Frontal cortex (tissue), 4 donors: ENCODE results near the gene KRTAP9-4. TPM values are rescaled to one million over a fixed set of nuclear protein-coding genes. Genes with fewer than 3 reads are reported as not detected.
"Not testable (repeated sequence)": the region's sequence is repeated elsewhere in the genome, so short reads cannot be mapped to it uniquely, and the experiment has no call there.

Experiments used
- DNase-seq, 2 donors: peaks; one replicate each; pipeline ENCODE4 v3.0.0; 2012; ENCODE audit warnings: low spot score in 2 of 2
- FAIRE-seq: peaks from 2 replicates; lab custom pipeline; 2012; peaks lifted over from hg19 to GRCh38; lab: Jason Lieb, UNC
- small RNA-seq: library from RNA; depleted of rRNA; stranded (forward); fragments of <200 nt; gene quantifications from one replicate; pipeline ENCODE3, GENCODE V24; 2014
- total RNA-seq: library from RNA; depleted of rRNA; stranded (reverse); fragments of >200 nt; gene quantifications from one replicate; pipeline ENCODE4 v1.2.3, GENCODE V29; 2014
- donor health status: control.
- donor health status: control.
- donor health status: control.

The KRTAP9-4 gene
- total RNA-seq, 1 donor from 2014 or later: not detected

DNA sequence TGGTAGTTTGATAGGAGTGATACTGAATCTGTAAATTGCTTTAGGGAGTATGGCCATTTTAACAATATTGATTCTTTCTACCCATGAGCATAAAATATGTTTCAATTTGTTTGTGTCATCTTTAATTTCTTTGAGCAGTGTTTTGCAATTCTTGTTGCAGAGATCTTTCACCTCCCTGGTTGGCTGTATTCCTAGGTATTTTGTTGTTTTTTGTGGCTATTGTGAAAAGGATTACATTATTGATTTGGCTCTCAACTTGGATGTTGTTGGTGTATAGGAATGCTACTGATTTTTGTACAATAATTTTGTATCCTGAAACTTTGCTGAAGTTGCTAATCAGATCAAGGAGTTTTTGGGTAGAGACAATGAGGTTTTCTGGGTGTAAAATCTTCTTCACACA, 8.9 kb downstream of the KRTAP9-4 start:
- FAIRE-seq (no peak), DNase-seq (no peak)

DNA sequence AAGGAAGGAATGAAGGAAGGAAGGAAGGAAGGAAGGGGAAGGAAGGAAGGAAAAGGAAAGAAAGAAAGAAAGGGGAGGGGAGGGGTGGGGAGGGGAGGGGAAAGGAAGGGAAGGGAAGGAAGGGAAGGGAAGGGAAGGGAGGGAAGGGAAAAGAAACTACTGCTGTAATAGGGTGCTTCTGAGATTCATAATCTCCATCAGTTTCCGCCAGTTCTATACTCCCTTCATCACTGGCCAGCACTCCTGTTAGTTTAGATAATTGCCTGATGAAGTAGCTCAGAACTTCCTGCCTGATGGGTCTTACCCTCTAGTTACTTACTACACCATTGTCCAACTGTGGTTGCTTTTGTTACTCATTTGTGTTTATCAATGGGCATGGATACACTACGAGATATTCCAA, 13.7 kb downstream of the KRTAP9-4 start:
- no peak for FAIRE-seq

DNA sequence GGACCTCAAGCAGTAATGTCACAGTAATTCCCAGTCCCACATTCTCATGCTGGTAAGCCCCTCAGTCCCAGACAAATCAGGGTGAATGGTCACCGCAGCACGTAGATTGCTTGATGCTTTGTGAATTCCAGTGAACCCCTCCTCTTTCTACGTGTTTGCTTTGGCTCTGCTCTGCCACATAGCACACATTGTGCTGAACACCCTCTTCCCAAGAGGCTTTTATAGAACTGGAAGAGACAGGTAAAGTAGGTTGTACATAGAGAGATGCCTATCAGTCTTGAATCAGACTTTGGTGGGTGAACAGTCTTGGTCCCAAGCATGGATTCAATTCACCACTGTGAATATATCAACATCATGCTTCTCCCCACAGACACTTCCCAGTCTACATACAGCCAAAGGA, 15.1 kb downstream of the KRTAP9-4 start:
- no peak for DNase-seq

More for the DNA sequence above, 13.7 kb downstream of the KRTAP9-4 start:
- no peak for DNase-seq

DNA sequence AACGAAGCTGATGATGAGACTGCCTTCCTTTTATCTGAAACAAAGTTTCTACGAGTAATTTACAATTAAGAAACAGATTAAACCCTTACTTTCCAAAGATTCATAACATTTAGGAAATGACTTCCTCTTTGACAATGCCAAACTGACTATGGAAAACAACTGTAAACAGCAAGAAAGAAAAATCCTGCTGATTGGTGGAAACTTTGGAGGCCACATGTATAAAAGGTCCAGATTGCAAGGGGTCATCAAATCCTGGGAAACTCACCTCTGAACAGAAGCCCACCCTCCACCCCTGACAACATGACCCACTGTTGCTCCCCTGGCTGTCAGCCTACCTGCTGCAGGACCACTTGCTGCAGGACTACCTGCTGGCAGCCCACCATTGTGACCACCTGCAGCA, 15.6 kb downstream of the KRTAP9-4 start, which contains the start of gene KRTAP9-6:
Gene KRTAP9-6 (plus strand): TSS at position 301 of the 400 bp plus-strand sequence. CDS start 0 bp downstream, at position 301.
- FAIRE-seq (no peak), DNase-seq (no peak)

More for the DNA sequence above, 15.1 kb downstream of the KRTAP9-4 start:
- FAIRE-seq: no peak

DNA sequence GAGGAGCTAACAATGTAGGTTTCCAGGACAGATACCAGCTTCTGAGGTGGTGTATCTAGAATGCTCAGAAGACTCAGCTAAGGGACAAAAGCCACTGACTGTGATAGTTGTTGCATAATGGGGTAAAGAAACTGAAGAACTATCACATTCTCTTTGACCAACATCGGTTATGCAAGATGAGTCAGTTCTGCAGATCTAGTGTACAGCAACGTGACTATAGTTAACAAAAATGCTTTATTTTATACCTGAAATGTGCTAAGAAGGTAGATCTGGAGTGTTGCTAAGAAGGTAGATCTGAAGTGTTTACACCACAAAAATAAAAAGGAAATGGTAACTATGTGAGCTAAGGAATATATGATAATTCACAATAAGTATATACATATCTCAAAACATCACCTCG, 18.2 kb downstream of the KRTAP9-4 start:
- DNase-seq: no peak
- no peak for FAIRE-seq

DNA sequence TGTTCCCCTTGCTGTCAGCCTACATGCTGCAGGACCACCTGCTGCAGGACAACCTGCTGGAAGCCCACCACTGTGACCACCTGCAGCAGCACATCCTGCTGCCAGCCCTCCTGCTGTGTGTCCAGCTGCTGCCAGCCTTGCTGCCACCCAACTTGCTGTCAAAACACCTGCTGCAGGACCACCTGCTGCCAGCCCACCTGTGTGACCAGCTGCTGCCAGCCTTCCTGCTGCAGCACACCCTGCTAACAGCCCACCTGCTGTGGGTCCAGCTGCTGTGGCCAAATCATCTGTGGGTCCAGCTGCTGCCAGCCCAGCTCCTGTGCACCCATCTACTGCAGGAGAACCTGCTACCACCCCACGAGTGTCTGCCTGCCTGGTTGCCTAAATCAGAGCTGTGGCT, 21.8 kb downstream of the KRTAP9-4 start:
- not testable (repeated sequence) for FAIRE-seq, DNase-seq

DNA sequence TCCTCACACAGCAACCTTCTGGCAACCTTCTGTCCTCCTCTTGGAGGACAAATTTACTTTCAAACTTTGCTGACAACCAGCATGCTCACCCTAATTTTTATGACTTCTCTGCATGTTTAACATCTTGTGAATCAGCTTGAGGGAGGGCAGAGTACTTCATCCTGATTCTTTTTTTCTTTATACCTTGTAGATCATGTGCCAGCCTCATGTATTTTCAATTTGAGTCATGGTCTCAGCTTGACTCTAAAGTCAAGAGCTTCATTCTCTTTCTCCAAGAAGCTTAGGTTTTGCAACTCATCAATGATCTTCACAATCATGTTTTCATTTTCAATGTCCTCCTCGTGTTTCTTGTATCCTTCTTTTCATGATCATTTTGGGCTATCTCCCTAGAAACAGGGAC, 22.4 kb downstream of the KRTAP9-4 start:
- FAIRE-seq (no peak), DNase-seq (no peak)

DNA sequence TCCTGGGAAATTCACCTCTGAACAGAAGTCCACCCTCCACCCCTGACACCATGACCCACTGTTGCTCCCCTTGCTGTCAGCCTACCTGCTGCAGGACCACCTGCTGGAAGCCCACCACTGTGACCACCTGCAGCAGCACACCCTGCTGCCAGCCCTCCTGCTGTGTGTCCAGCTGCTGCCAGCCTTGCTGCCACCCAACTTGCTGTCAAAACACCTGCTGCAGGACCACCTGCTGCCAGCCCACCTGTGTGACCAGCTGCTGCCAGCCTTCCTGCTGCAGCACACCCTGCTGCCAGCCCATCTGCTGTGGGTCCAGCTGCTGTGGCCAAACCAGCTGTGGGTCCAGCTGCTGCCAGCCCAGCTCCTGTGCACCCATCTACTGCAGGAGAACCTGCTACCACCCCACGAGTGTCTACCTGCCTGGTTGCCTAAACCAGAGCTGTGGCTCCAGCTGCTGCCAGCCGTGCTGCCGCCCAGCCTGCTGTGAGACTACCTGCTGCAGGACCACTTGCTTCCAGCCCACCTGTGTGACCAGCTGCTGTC, 26.2 kb downstream of the KRTAP9-4 start, which contains the start of gene KRTAP9-7:
Gene KRTAP9-7 (plus strand): TSS at position 51 of the 543 bp plus-strand sequence. CDS start 0 bp downstream, at position 51.
- not testable (repeated sequence) for FAIRE-seq, DNase-seq

DNA sequence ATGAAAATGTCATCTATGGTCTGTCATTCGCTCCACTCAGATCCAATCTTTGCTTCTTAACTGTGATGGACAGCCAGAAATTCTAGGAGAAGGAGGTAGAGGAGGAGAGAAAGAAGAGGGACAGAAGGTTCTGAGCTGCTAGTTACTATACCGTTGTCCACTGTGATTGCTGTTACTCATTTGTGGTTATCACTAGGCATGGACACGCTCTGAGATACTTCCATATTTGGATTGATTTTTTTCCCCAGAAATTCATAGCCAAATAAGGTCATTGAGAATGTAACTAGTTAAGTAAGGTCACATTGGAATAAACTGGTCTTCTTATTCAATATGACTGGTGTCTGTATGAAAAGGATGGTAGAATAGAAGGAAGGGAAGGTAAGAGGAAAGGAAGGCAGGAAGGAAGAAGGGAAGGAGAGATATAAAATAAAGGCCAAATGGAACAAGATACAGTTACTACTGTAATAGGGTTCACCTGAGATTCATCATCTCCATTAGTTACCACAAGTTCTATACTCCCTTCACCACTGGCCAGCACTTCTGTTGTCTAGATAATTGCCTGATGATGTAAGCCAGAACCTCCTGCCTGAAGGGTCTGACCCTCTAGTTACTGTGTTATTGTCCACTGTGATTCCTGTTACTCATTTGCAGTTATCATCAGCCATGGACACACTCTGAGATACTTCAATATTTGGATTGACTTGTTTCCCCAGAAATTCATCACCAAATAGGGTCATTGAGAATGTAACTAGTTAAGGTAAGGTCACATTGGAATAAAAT, 28.9 kb downstream of the KRTAP9-4 start:
- FAIRE-seq (no peak), DNase-seq (no peak)

DNA sequence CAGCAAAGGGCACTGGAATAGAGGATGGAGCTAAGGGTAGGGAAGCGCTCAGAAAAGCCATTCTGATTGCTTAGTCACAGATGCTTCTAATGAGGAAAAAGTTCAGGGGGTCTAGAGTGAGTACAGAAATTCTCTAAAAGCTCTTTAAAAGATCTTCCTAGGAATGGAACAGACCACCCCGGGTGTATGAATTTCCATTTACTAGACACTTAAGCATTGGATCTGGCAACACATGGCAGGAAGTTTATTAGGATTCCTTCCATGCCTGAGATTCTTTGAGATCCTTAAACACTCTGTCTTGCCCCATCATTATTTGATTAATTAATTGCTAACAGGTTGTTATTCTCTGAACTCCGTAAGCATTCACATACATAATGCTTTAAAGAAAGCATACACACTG, 34.6 kb downstream of the KRTAP9-4 start:
- DNase-seq (no peak), FAIRE-seq (no peak)

DNA sequence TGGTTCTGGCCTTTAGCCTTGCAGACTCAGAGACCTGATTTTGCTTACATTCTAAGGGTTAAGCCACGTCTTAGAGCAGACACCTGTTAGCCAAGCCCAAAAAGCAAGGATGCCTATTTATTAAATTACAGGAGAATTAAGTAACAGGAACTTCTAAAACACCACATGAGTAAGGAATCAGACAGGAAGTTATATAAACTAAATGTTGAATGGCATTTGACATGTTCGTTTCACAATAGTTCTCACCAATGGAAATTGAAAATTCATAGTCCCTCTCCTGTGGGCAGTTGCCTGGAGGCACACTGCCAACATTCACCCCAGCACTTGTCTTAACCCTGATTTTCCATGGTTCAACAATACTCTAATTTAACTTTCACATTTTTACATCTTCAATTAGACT, 35.1 kb downstream of the KRTAP9-4 start:
- FAIRE-seq (no peak), DNase-seq (no peak)

DNA sequence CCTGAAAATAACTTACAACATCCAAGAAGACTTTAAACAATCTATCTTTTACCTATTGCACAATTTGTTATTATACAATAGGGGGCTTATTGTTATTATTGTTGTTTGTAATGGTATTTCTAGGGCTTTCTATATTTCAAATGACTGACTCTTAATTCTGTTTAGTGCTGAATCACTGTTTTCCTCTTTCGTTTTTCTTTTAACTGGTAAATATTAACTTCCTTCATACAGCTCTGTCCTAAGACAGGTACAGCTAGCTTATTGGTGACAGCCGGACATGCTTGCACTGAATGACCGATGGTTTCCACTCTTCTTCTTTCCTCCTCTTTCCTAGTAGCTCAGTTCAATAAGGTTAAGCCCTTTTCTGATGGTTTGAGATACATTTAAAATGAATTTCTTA, 37.6 kb downstream of the KRTAP9-4 start:
- no peak for FAIRE-seq
- DNase-seq: no peak

DNA sequence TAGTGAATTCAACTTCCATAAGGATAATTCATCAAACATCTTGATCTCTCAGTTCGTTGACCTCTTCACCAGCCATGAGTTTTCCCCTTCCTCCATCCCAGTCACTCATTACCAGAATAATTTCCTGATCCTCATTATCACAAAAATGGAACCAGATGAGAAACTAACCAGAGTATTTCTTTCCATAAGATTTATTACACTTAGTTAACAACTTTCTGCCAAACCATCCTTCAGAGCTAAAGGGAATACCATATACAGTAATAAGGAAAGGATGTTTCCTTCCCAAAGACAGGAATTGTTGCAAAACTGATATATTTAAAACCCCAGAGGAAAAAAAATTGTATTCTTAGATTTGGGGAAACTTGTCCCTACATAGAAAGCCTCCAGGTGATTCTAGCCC, 44.5 kb downstream of the KRTAP9-4 start:
- DNase-seq (no peak), FAIRE-seq (no peak)

DNA sequence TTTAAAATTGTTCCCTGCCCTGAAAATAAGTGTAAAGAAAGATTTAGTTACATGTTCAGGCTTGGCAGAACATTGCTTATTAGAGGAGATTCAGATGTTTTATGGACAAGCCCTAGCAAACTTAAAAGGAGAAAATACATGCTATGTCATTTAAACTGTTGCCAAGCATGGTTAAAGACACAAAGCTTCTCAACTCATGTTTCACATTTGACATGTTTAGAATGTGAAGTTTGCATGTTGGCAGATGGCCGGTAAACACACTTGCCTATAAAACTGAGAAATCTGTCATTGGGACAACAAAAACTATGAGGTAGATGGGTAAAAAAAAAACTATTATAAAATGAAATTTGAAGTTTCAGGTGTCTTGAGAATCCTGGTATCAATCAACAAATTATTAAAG, 47.4 kb downstream of the KRTAP9-4 start:
- no peak for DNase-seq
- no peak for FAIRE-seq

DNA sequence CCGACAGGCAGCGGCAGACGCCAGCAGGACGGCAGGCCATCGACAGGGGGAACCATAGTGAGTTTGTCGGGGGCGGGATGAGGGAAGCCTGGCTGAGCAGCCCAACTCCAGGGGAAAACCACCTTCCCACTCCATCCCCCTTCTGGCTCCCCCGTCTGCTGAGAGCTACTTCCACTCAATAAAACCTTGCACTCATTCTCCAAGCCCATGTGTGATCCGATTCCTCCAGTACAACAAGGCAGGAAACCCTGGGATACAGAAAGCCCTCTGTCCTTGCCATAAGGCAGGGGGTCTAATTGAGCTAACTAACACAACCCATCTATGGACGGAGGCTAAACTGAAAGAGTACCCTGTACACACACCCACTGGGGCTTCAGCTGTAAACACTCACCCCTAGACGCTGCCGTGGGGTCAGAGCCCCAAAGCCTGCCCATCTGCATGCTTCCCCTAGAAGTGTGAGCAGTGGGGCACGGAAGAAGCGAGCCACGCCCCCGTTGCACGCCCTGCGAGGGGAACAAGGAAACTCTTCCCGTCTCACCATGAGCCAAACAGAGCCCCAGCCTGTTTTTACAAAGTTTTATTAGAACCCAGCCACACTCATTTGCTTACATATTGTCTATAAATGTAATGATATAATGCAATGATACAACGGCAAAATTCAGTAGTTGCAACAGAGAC, 49.1 kb downstream of the KRTAP9-4 start:
- FAIRE-seq: no peak

More for the DNA sequence above, 49.1 kb downstream of the KRTAP9-4 start:
- DNase-seq: no peak

Small RNA genes within 50 kb of the gene (small RNA-seq; reads per million reads assigned to genes)
- not detected for gene KRTAP9-10P

Other genes starting within 250 kb of the KRTAP9-4 start
- not detected for gene KRTAP3-2, start 249.8 kb upstream of the KRTAP9-4 start, total RNA-seq
- not detected for gene KRTAP3-1, start 240.6 kb upstream of the KRTAP9-4 start, total RNA-seq
- not detected for gene KRTAP1-5, start 222.5 kb upstream of the KRTAP9-4 start, total RNA-seq
- not detected for gene KRTAP1-4, start 219.5 kb upstream of the KRTAP9-4 start, total RNA-seq
- gene KRTAP1-3, start 214.8 kb upstream of the KRTAP9-4 start, total RNA-seq: not detected
- gene KRTAP1-1, start 208.2 kb upstream of the KRTAP9-4 start, total RNA-seq: not detected
- not detected for gene KRTAP2-1, start 202.4 kb upstream of the KRTAP9-4 start, total RNA-seq
- gene KRTAP2-2, start 194.5 kb upstream of the KRTAP9-4 start, total RNA-seq: not detected
- not detected for gene KRTAP2-3, start 189.6 kb upstream of the KRTAP9-4 start, total RNA-seq
- gene KRTAP2-4, start 183.8 kb upstream of the KRTAP9-4 start, total RNA-seq: not detected
- not detected for gene KRTAP4-7, start 165.5 kb upstream of the KRTAP9-4 start, total RNA-seq
- gene KRTAP4-8, start 151.5 kb upstream of the KRTAP9-4 start, total RNA-seq: not detected
- not detected for gene KRTAP4-16, start 147.5 kb upstream of the KRTAP9-4 start, total RNA-seq
- gene KRTAP4-9, start 144.3 kb upstream of the KRTAP9-4 start, total RNA-seq: not detected
- not detected for gene KRTAP4-11, start 131.3 kb upstream of the KRTAP9-4 start, total RNA-seq
- gene KRTAP4-12, start 125.5 kb upstream of the KRTAP9-4 start, total RNA-seq: not detected
- not detected for gene KRTAP4-6, start 109.1 kb upstream of the KRTAP9-4 start, total RNA-seq
- not detected for gene KRTAP4-5, start 99.9 kb upstream of the KRTAP9-4 start, total RNA-seq
- not detected for gene KRTAP4-4, start 88.9 kb upstream of the KRTAP9-4 start, total RNA-seq
- gene KRTAP4-3, start 81.5 kb upstream of the KRTAP9-4 start, total RNA-seq: not detected
- gene KRTAP4-2, start 71.5 kb upstream of the KRTAP9-4 start, total RNA-seq: not detected
- gene KRTAP4-1, start 64.8 kb upstream of the KRTAP9-4 start, total RNA-seq: not detected
- not detected for gene KRTAP9-1, start 59.8 kb upstream of the KRTAP9-4 start, total RNA-seq
- gene KRTAP9-2, start 23.0 kb upstream of the KRTAP9-4 start, total RNA-seq: not detected
- gene KRTAP9-3, start 17.2 kb upstream of the KRTAP9-4 start, total RNA-seq: not detected
- not detected for gene KRTAP9-8, start 11.7 kb upstream of the KRTAP9-4 start, total RNA-seq
- not detected for gene KRTAP9-9, start 5.7 kb downstream of the KRTAP9-4 start, total RNA-seq
- gene KRTAP9-6, start 15.7 kb downstream of the KRTAP9-4 start, total RNA-seq: not detected
- not detected for gene KRTAP9-7, start 26.0 kb downstream of the KRTAP9-4 start, total RNA-seq
- gene KRTAP29-1, start 53.2 kb downstream of the KRTAP9-4 start, total RNA-seq: not detected
- gene KRTAP16-1, start 59.6 kb downstream of the KRTAP9-4 start, total RNA-seq: not detected
- not detected for gene KRTAP17-1, start 66.0 kb downstream of the KRTAP9-4 start, total RNA-seq
- gene KRT33A, start 101.1 kb downstream of the KRTAP9-4 start, total RNA-seq: not detected
- not detected for gene KRT33B, start 120.1 kb downstream of the KRTAP9-4 start, total RNA-seq
- gene KRT34, start 132.6 kb downstream of the KRTAP9-4 start, total RNA-seq: 0.41 TPM
- 1.2 TPM for gene KRT31, start 147.9 kb downstream of the KRTAP9-4 start, total RNA-seq
- gene KRT37, start 174.9 kb downstream of the KRTAP9-4 start, total RNA-seq: not detected
- not detected for gene KRT38, start 191.3 kb downstream of the KRTAP9-4 start, total RNA-seq
- not detected for gene KRT32, start 217.7 kb downstream of the KRTAP9-4 start, total RNA-seq
- not detected for gene KRT35, start 231.5 kb downstream of the KRTAP9-4 start, total RNA-seq
- gene KRT36, start 240.2 kb downstream of the KRTAP9-4 start, total RNA-seq: not detected